Peyer's patch (tissue), 4 donors: ENCODE measurements around the gene NME7.

Source experiments
- POLR2A ChIP-seq, 2 donors: fragments of 450-650 bp; IDR thresholded peaks; one replicate each; pipeline ENCODE4 v1.5.1; 2017; ENCODE audit warnings: antibody characterized with exemption in 2 of 2, mild to moderate bottlenecking in 2 of 2, moderate library complexity in 2 of 2
- TF ChIP-seq, protein P1 (sequence below), 6 experiments: fragments of 450-650 bp in 4 of 6; fragments of 200-600 bp in 2 of 6; sonication (generic) in 1 of 6; IDR thresholded peaks; one replicate each; pipeline ENCODE4 v1.5.1; 2017 to 2019; ENCODE audit warnings: antibody characterized with exemption in 6 of 6, mild to moderate bottlenecking in 3 of 6, moderate library complexity in 1 of 6

DNA sequence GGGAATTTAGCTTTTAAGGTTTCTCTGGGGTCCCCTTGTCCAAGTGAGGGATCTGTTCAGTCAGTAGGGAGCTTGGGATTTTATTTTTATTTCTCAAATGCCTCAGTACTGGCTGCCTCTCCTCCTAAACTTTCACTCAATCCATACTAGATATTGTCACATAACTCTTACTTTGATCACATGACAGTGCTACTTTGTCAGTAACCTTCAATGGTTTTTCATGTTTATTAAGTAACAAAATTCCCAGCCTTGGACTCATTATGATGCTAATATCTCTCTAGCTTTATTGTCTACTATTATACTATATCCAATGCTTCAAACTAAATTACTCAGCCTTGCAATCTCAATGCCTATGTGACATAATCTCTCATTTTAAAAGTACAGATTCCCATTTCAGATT, 163.4 kb downstream of the NME7 start:
- TF ChIP-seq, protein P1, sequence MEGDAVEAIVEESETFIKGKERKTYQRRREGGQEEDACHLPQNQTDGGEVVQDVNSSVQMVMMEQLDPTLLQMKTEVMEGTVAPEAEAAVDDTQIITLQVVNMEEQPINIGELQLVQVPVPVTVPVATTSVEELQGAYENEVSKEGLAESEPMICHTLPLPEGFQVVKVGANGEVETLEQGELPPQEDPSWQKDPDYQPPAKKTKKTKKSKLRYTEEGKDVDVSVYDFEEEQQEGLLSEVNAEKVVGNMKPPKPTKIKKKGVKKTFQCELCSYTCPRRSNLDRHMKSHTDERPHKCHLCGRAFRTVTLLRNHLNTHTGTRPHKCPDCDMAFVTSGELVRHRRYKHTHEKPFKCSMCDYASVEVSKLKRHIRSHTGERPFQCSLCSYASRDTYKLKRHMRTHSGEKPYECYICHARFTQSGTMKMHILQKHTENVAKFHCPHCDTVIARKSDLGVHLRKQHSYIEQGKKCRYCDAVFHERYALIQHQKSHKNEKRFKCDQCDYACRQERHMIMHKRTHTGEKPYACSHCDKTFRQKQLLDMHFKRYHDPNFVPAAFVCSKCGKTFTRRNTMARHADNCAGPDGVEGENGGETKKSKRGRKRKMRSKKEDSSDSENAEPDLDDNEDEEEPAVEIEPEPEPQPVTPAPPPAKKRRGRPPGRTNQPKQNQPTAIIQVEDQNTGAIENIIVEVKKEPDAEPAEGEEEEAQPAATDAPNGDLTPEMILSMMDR (IDR thresholded peaks at IDR 0.05), result no peak
- no peak for TF ChIP-seq POLR2A (IDR thresholded peaks at IDR 0.05)
